Head of caudate nucleus (tissue), 42 donors: Measurements from ENCODE around the gene MUS81.

Experiments used
- DNase-seq, 42 donors: peaks; one replicate each; pipeline versions ENCODE4 v3.0.0 to v3.0.0-alpha.2; 2020 to 2021; ENCODE audit warnings: mixed read lengths in 7 of 42
- intact Hi-C: fragments of 100-400 bp; cut with DNase I; formaldehyde crosslinking; loops from one replicate; pipeline ENCODE4 v1.15.0; 2022

Gene MUS81

DNA sequence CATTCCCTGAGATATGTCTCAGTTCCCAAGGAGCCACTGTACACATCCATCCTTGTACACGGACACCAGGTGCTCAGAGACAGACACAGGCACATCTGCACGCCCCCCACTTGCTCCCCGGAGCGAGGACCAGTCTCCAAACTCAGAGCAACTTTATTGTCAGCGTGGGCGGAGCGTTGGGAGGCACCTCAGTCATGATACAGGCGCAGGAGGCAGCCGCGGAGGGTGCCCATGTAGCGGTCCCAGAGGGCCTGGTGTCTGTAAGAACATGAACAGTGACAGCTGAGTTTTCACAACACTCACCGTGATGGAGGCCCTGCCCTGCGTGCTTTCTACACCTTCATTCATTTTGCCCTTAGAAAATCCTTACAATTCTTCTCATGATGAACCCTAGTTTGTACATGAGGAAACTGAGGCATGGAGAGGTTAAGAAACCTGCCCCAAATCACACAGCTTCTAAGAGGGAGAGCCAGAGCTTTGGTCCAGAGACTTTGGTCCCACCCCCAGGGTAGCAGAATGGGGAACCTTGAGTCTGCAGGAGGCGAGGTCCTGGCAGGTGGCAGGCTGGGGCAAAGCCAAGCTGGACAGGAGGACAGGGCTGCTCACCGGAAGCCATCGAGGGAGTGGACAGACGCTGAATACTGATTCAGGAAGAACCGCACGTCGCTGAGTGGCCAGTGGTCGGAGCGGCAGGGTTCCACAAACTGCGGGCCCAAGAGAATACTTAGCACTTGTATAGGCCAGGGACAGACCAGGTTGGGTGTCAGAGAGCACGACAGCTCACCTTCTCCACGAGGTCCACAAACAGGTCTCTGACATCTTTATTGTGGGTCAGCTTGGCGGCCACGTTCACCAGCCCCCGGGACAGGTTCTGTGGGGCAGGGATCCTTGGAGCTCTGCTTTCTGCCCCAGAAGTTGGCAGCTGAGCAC is 23.8 kb downstream of the MUS81 start:
- intact Hi-C loops: loop anchor here (5.0 to 10.0 kb wide), 2 partner anchors 33 to 111 kb away; partner anchors contain the start of genes C11orf68 and DRAP1
- no peak for DNase-seq

DNA sequence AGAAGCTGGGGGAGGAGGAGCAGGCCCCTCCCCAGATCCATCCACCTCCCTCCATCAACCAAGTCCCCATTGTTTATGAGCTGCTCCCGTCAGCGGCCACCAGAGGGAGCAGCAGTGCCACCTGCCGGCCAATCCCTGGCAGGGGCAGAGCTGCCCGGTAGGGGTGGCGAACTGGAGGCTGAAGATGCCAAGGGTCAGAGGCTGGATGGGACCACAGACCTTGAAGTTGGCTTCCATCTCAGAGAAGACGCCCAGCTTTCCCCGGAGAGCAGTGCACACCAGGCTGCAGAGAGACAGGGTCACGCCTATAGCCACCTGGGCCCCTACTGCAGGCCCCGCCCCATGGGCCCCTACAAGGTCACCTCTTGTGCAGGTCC is 24.5 kb downstream of the MUS81 start:
- peak; percentile 55 to 93 (median 82) for DNase-seq
- intact Hi-C loops: loop anchor here (5.0 to 10.0 kb wide), 2 partner anchors 33 to 110 kb away; partner anchors contain the start of genes C11orf68 and DRAP1

- no peak for DNase-seq
- intact Hi-C loops: loop anchor here (10.0 kb wide), 1 partner anchor 110 kb away; no protein-coding TSS in a partner anchor
Observed at GRCh38 chr11:65885231-65885630, 25.0 kb downstream of the MUS81 start.

- no peak for DNase-seq
- intact Hi-C loops: loop anchor here (10.0 kb wide), 1 partner anchor 109 kb away; no protein-coding TSS in a partner anchor
Observed at GRCh38 chr11:65885808-65886536, 25.7 kb downstream of the MUS81 start.

DNA sequence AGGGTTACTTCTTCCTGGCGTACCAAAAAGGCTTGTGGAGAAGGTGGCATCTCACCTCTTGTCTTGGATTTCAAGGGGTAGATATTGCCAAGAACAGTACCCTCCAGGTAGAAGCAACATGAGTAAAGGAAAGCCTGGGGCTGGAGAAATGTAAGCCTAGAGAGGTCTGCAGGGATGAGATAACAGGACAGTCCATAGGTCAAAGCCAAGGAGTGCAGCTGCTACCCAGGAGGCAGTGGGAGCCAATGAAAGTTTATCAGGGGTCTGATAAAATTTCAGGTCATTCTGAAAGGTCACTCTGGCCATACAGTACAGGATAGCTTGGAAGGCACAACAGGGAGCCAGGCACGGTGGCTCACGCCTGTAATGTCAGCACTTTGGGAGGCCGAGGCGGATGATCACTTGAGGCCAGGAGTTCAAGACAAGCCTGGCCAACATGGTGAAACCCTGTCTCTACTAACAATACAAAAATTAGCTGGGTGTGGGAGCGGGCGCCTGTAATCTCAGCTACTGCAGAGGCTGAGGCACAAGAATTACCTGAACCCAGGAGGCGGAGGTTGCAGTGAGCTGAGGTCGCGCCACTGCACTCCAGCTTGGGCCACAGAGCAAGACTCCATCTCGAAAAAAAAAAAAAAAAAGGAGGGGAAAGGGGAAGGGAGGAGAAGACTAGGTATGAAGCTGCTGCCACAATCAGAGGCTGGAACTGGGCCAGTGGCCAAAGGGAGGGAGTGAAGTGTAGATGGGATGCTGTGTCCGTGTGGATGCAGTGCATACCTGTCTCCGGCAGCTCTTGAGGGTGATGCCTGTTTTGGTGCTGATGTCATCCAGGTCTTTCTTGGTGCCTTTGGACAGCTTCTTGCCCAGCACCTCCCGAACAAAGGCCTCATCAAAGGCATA is 26.8 kb downstream of the MUS81 start:
- intact Hi-C loops: loop anchor here (10.0 kb wide), 1 partner anchor 108 kb away; no protein-coding TSS in a partner anchor
- no peak for DNase-seq

DNA sequence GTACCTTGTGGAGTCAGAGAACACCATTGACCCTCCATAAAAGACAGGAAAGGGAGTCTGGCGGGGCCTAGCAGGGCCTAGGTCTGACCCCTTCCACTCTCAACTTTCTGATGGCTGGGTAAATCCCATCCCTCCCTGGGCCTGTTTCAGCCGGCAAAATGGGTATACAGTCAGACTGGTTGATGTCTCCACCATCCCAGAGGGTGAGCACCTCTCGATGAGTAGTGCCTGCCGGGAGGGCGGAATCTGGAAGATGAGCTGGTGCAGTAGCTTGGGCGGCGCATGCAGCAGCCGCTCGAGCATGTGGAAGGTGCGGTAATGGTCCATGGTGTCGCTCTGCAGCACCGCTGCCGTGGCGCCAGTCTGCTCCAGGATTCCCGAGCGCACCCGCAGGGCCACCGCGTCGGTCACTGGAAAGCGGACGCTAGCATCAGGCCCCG is 27.5 kb downstream of the MUS81 start:
- intact Hi-C loops: loop anchor here (10.0 kb wide), 1 partner anchor 107 kb away; no protein-coding TSS in a partner anchor
- DNase-seq: peak in 11 of 42 donors; percentile 25 to 72 (median 54)

DNA sequence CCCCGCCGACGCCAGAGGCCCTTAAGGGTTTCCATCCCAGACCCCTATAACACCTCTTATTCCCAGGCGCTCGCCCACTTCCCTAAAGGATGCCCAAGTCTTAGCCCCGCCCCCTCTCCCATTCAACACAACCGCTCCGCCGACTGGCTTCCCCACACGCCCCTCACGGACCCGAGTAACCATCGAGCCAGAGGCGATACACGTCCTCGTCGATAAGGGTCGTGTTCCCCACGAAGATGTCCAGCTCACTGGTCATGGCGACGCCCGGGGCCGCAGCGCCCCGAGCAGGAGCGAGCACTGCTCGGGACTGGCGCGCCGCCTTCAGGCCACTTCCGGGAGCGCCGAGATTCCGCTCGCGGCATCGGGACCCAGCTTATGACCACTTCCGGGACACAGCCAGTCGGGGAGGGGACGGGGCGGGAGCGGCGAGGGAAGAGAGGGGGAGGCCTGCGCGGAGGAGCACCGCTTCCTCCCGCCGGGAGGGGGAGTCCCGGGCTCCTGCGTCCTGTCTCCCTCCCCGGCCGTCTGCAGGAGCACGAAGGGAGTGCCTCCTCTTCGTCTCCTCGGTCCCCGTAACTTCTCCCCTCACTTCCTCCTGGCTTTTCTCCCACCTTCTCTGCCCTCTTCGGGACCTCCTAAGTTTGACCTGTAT is 28.1 kb downstream of the MUS81 start, which contains the start of gene FIBP:
TSS of gene FIBP (minus strand) at position 309 of the 652 bp plus-strand sequence. CDS start at position 256, 53 bp downstream.
- DNase-seq: peak; percentile 92 to 99 (median 97)
- intact Hi-C loops: loop anchor here (10.0 kb wide), 1 partner anchor 107 kb away; no protein-coding TSS in a partner anchor

GRCh38 chr11:65890324-65891218 is 30.3 kb downstream of the MUS81 start, which contains the start of gene CCDC85B:
Gene CCDC85B, plus strand, starts transcription at chr11:65890673. Its CDS starts 111 bp downstream, at chr11:65890784.
- DNase-seq: peak; percentile 98 to 100 (median 99)
- intact Hi-C loops: loop anchor here (5.0 kb wide), 1 partner anchor 33 kb away; the partner anchor contains the start of gene CFL1

- intact Hi-C loops: loop anchor here (5.0 kb wide), 1 partner anchor 34 kb away; the partner anchor contains the start of gene CFL1
- DNase-seq: peak in 13 of 42 donors; percentile 22 to 67 (median 44)
Observed at GRCh38 chr11:65891219-65892136, 31.2 kb downstream of the MUS81 start.

DNA sequence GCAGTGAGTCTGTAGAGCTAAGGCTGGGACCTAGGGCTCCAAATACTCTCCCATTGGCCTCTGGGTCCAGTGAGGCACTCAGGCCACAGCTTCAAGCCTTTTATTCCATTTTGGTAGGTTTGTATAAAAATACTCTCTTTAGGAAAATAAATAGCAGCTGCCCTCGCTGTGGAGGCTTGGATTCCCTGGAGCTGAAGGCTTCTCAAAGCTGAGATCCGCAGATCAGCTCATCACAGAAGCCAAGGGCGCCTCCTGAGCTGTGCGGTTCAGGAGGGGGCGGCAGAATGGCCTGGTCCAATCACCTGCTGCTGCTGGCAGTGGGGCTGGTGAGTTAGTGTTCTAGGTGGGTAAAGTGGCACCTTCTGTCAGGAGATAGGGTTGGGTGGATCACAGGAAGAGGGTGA is 31.9 kb downstream of the MUS81 start:
- peak in 6 of 42 donors; percentile 31 to 57 (median 49) for DNase-seq
- intact Hi-C loops: loop anchor here (5.0 kb wide), 1 partner anchor 35 kb away; the partner anchor contains the start of gene CFL1

DNA sequence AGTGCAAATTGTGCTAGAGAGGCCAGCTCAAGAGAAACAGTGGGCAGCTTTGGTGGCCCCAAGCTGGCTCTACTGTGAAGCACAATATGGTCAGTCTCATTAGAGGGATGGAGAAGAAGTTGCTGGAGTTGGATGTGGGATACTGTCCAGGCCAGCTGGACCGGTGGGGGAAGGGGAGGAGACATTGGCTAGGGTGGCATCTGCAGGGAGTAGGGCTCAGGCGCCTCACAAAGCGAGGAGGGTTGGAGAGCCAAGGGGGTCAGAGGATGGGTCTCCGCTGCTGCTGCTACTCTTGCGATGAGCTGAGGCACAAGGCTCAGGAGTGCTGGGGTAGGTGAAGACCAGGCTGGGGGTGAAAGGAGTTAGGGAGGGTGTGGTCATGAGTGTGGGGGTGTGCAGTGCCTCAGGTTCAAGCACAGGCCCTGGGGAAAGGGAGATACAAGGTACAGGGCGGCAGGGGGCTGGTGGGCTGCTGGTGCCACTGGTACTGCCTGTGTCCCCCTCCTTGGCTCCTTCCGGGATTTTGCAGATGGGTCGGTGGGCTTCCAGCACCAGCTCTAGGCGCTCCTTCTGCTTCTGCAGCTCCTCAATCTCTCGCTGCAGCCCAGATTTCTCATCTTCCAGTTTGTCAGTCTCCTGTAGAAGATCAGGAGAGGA is 32.6 kb downstream of the MUS81 start:
- intact Hi-C loops: loop anchor here (5.0 kb wide), 1 partner anchor 35 kb away; the partner anchor contains the start of gene CFL1
- peak in 2 of 42 donors; percentile 5 to 40 for DNase-seq

DNA sequence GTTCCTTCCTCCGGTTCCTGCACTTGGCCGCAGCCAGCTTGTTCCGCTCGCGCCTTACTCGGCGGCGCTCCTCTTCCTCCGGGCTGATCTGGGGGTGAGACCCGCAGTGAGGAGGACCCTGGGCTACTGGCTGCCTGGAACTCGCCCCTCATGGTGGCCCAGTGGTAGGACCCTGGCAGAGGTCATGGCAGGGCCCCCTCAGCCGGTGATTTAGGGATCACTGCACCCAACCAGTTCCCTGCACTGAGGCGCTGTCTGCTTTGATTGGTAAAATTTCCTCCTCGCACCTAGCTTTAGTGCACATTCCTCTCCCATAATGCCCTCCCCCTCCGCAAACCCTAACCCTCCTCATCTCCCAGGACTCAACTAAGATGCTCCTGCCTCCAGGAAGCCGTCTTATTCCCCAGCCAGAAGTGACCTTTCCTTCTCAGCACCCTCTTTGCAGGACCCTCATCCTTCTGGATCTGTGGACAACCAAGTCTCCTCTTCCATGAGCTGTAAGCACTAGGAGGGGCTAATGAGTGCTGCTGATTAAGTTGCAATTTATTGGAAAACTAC is 33.9 kb downstream of the MUS81 start:
- intact Hi-C loops: loop anchor here (5.0 kb wide), 1 partner anchor 37 kb away; the partner anchor contains the start of gene CFL1
- DNase-seq: peak in 6 of 42 donors; percentile 25 to 58 (median 46)

DNA sequence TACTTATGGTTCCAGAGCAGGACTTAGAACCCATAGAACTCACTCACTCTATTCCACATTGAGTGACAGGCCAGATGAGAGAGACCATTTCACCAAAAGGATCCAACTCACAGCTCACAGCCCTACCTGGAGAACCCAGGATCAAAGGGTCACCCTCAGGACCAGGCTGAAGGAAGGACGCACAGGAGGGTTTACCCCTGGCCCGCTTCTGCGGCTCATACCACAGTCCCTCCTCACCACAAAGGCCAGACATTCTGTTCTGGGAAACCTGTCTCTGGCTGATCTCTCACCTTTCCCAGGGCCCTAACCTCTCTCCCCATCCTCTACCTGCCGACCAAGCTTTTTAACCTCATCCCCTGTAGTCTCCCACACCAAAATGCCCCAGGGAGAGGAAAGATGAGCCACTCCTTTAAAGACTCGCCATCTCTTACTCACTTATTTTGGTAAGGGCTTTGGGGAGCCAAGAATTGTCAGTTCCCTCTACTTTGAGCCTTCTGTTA is 35.3 kb downstream of the MUS81 start:
- DNase-seq: no peak
- intact Hi-C loops: no loop called here
